Fibroblast of mammary gland (primary cell): ENCODE data around the gene RNF112.

Source experiments
- DNase-seq: peaks from one replicate; pipeline ENCODE4 v3.0.0-alpha.2; 2010; ENCODE audit warnings: low read depth
- H3K4me3 ChIP-seq: 2 replicates; pipeline ENCODE4 v1.5.1; 2011; ENCODE audit warnings: low read depth, mild to moderate bottlenecking, low read length, moderate library complexity; ENCODE audit not compliant: control insufficient read depth
- CTCF ChIP-seq: conservative IDR thresholded peaks from 2 replicates; pipeline ENCODE4 v1.5.1; 2011; ENCODE audit warnings: low read depth, low read length, inconsistent platforms; ENCODE audit not compliant: control insufficient read depth, insufficient read depth

Gene RNF112

GRCh38 chr17:19414396-19415280 is 3.6 kb downstream of the RNF112 start:
- H3K4me3 ChIP-seq = no peak overlapping the region
- DNase-seq = no peak
- TF ChIP-seq CTCF = no peak

- no peak overlapping the region for H3K4me3 ChIP-seq
- TF ChIP-seq CTCF = no peak
- DNase-seq = no peak
Measured at GRCh38 chr17:19415311-19415710, 4.3 kb downstream of the RNF112 start.

- TF ChIP-seq CTCF = no peak
- no peak for DNase-seq
- H3K4me3 ChIP-seq = no peak overlapping the region
Measured at GRCh38 chr17:19415806-19416775, 5.1 kb downstream of the RNF112 start.

GRCh38 chr17:19417611-19418010 is 6.6 kb downstream of the RNF112 start:
- TF ChIP-seq CTCF = no peak
- no peak for DNase-seq
- no peak overlapping the region for H3K4me3 ChIP-seq

- no peak overlapping the region for H3K4me3 ChIP-seq
- TF ChIP-seq CTCF = peak; percentile 8
- peak; percentile 82 for DNase-seq
Measured at GRCh38 chr17:19418251-19418992, 7.4 kb downstream of the RNF112 start.

GRCh38 chr17:19421219-19421618 is 10.2 kb downstream of the RNF112 start:
- TF ChIP-seq CTCF = no peak
- DNase-seq = no peak
- no peak overlapping the region for H3K4me3 ChIP-seq
